IPS-11a (cell line): ENCODE measurements around the gene NLRP10.

Experiments
- H3K4me3 ChIP-seq: one replicate; pipeline ENCODE4 v1.5.1; 2013; ENCODE audit warnings: low read depth, low read length, control low read depth

NLRP10 gene

GRCh38 chr11:7965386-7965785 lies at the start of gene NLRP10:
Gene NLRP10, minus strand, starts transcription at chr11:7965447. Its CDS starts 1,952 bp downstream, at chr11:7963495.
- H3K4me3 ChIP-seq, result no peak within 1 kb of the TSS

GRCh38 chr11:8013833-8014232 lies 48.6 kb upstream of the NLRP10 start:
- H3K4me3 ChIP-seq, result no peak overlapping the region

DNA sequence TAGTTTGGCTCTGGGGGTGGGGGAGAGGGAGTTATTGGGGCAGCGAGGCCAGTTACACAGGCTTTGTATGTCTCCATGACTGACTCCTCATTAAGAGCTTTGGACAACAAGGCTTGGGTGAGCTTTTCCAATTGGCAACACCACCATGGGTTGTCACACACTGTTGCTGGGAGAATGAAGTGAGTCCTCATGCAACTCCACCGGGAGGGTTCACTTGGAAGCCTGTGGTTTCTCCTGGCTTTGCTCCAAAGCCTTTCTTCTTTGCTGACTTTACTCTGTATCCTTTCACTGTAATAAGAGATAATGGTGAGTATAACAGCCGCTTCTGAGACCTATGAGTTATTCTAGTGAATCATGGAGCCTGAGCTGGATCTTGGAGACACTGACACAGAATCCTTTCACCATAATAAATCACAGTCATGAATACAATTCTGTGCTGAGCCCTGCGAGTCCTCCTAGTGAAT lies 46.8 kb upstream of the NLRP10 start:
- H3K4me3 ChIP-seq, result no peak overlapping the region

DNA sequence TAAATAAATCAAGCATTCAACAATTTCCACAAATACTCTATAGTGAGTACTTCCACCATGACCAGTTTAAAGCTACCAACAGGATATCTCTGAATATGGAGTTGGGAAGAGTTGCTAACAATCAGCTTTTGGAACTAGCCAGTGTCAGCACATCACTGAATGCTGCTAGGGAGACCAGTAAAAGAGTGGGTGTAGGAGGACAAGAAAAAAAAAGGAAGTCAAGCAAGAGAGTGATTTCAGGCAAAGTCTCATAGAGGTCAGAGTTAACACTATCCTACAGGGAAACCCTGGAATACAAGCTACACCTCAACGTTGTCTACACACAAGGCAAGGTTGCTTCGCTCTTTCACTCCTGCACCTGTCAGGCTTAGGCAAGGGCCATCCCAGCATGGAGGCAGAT lies 46.1 kb upstream of the NLRP10 start:
- no peak overlapping the region for H3K4me3 ChIP-seq

DNA sequence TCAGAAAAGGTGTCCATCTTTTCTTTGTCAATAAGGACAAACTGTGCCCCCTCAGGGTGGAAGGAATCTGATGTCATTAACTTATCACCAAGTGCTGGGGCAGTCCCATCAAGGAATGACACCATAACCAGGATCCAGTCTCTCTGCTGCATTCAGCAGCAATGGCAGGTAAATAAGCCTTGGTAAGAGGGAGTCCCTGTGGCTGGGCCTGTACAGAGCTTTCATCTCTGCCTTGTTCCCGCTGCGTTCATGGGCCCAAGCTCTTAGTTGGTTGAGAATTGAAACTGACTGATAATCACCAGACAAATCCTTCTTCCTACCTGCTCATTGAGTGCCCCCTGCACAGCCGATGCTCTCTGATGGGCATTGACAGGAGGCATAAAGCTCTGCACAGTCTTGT lies 44.6 kb upstream of the NLRP10 start:
- H3K4me3 ChIP-seq, result no peak overlapping the region

GRCh38 chr11:8008212-8008611 lies 43.0 kb upstream of the NLRP10 start:
- H3K4me3 ChIP-seq, result no peak overlapping the region

DNA sequence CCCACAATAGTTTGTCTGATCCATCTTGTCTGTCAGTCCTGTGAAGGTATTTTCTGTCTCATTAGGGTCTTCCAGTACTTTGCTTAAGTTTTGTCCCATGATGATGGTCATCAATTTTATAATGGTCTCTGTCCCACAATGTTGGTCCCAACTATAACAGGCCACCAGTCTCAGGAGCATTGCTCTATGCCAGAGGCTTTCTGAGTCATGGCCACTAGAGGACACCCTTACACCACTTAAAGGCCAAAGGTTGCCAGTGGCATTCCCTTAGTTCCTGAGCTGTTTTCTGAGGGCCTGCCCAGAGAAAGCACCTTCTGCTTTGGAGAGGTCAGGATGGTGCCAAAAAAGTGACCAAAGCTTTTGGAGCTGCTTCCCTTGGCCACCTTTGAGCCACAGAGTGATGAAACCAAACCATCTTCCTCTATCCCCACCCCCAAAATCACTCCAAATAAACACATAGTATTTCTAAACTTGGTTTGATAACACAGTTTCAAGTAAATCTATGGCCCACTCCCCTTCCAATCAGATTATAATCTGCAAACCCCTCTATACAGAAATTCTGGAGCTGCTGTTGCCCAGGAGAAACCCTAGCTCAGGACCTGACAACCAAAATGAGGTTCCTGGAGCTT lies 41.2 kb upstream of the NLRP10 start:
- H3K4me3 ChIP-seq, result no peak overlapping the region

DNA sequence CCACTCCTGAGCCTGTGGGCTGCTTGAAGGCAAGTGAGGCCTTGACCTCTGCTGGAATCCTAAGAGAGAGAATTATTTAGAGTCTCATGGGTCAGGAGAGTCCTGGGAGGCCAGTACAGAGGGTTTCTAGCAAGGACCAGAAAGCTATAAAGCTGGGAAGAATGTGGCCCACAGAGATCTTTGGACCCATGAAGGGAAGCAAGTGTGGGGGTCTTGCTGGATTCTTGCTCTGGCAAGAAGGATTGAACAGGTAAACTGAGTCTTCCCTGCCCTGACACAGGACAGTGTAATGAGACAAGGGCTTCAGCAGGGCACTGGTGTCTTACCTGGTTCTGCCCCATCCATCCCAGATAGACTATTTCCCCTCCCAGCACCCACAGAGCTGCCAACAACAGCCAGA lies 40.3 kb upstream of the NLRP10 start:
- H3K4me3 ChIP-seq, result no peak overlapping the region

DNA sequence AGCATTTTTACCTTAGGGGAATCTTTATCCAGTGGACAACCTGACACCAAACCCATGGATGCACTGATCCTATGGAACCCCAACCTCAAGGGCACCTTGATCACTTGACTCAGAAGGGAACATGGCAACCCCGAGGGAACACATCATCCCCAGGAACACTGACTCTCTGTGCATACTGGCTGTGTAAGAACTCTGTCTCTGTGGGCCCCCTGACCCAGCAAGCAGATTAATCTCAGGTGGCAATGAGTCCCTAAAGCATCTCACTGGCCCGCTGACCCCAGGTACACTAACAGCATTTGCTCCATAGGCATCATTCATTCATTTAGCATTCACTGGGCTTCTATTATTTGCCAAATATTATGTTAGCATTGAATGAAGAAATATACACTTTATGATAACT lies 38.8 kb upstream of the NLRP10 start:
- H3K4me3 ChIP-seq, result no peak overlapping the region

- H3K4me3 ChIP-seq, result no peak overlapping the region
Measured at GRCh38 chr11:8003187-8003586, 37.9 kb upstream of the NLRP10 start.

DNA sequence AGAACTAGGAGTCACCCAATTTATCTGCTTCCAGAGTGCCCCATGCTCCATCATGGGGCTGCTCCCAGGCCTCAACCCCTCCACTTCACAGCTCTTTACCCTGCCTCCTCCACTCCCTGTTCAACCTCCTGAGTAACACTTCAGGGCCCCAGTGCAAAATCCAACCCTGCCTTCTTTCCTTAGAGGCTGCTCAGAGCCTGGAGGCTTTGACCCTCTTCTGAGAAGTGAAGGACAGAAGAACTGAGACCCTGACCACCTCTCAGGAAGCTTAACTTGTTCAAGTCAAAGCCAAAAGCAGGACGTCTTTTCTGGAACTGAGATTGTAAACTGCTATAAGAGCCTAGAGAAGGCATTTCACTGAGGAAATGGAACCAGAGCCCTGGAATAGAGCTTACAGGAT lies 37.4 kb upstream of the NLRP10 start:
- H3K4me3 ChIP-seq, result no peak overlapping the region

- H3K4me3 ChIP-seq, result no peak overlapping the region
Measured at GRCh38 chr11:8000390-8000789, 35.1 kb upstream of the NLRP10 start.

GRCh38 chr11:7999795-8000194 lies 34.5 kb upstream of the NLRP10 start:
- H3K4me3 ChIP-seq, result no peak overlapping the region

GRCh38 chr11:7994581-7995278 lies 29.5 kb upstream of the NLRP10 start:
- H3K4me3 ChIP-seq, result no peak overlapping the region

DNA sequence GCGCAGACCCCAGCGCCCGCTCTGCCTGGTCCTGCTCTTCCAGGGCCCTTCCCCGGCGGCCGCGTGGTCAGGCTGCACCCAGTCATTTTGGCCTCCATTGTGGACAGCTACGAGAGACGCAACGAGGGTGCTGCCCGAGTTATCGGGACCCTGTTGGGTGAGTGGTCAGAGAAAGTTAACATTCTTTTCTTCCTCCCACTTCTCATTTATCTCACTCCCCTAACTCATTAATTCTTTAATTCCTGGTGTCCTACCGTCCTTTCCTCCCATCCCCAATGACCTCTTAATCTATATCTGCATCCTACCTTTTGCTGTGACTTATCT lies 22.3 kb upstream of the NLRP10 start:
- peak overlapping the region; percentile 98 for H3K4me3 ChIP-seq

DNA sequence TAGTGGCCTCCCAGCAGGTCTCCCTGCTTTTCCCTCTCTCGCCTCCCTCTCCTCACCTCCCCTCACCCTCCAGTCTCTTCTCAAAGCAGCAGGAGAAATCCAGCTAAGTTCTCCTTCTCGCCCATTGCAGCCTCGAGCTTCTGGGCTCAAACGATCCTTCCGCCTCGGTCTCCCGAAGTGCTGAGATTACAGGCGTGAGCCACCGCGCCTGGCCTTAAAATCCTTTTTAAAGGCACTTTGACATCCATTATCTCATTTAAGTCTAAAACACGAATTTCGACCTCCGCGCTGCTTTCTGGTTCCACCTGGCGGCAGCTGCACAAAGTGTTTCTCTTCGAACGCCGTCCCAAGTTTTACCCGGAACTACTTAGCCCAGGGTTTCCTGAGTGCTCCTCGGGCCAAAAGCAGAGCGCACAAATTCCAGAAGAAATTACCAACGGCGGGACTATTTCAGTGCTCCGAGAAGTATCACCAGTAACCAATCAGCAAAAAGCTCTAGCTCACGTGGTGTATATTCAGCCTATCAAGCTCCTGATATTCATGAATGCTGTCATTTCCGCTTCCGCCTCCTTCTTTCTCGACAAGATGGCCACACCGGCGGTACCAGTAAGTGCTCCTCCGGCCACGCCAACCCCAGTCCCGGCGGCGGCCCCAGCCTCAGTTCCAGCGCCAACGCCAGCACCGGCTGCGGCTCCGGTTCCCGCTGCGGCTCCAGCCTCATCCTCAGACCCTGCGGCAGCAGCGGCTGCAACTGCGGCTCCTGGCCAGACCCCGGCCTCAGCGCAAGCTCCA lies 21.7 kb upstream of the NLRP10 start, which contains the start of gene EIF3F:
Gene EIF3F (plus strand): TSS at position 570 of the 792 bp plus-strand sequence. CDS start 16 bp downstream, at position 586.
- peak within 1 kb of the TSS; percentile 98 for H3K4me3 ChIP-seq

- no peak overlapping the region for H3K4me3 ChIP-seq
Measured at GRCh38 chr11:7983832-7984590, 18.8 kb upstream of the NLRP10 start.

DNA sequence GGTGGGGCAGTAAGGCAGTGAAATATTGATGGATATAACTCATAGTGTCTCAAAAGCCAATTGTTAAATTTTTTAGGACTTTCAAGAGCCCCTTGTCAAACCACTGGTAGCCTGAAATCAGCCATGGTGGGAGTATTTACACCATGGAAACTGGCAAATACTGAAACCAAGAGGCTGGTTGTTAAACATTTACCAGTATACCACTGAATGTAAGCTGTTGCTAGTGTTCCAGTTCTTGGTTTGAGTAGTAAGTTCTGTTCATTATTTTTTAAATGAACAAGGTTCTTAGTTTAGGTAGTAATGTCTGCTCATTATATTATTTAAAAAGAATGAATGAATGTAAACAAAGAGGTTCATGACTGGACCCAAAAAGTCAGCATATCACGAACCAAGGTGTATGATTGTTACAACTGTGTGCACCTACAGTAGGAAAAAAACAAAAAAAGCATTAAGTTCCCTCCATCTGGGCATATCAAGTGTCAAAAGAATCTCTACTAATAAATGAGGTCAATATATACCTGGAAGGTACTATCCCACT lies 17.4 kb upstream of the NLRP10 start:
- H3K4me3 ChIP-seq, result no peak overlapping the region

DNA sequence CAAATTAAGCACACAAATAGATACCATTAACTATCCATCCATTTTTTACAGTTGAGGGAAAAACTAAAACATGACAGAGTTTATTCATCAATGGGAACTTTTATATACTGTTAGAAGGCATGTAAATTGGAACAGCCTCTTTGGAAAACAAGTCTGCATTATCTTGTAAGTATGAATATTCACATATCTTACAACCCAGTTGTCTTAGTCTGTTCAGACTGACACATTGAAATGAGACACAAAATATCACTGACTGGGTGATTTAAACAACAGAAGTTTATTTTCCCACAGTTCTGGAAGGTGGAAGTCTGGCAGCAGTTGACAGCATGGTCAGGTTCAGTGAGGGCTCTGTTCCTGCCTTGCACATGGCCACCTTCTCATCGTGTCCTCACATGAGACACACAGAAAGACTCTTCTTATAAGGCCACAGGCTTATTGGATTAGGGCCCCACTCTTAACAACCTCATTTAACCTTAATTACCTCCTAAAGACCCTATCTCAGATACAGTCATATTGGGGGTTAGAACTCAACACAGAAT lies 16.4 kb upstream of the NLRP10 start:
- H3K4me3 ChIP-seq, result no peak overlapping the region

GRCh38 chr11:7977232-7977917 lies 12.1 kb upstream of the NLRP10 start:
- H3K4me3 ChIP-seq, result no peak overlapping the region
